ENCODE data around the gene EDN2.

EDN2 gene

DNA sequence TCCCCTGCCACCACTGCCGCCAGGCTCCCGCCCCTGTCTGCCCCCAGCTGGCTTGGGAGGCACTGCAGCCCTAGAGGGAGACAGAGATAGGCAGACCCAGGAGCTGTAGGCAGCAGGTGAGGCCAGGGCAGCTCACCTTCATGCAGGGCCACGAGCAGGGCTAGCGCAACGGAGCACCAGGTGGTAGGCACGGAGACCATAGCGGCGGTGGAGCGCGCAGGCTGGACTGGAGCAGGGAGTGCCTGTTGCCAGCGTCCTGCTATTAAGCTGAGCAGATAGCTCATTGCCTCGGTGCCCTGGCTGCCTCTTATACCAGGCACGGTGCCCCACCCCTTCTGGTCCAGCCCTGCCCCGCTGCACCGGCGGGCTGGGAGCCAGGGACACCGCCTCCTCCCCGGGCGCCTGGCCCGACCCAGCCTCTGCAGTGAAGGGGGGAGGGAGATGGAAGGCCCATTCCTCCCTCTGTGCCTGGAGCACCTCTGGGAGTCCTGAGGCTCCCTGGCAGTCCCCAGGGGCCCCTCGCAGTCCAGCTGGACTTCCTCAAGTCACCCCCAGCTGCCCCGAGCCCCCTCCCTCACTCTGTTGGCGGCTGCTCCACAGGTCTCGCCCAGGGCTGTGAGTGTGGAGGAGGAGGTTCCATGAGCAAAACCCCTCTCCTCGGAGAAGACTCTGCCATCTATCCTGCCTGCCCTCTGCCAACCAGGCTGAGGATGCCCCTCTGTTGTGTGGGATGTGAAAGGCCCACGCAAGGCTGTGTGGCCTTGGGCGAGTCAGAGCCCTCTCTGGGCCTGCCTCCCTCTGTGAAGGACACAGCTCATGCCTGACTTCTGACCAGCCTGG is at the start of gene EDN2:
Gene EDN2, minus strand, starts transcription at position 282 of the 840 bp plus-strand sequence. Its CDS starts 82 bp downstream, at position 200.
- DNase-seq (ENCODE audit: low read depth): no peak

DNA sequence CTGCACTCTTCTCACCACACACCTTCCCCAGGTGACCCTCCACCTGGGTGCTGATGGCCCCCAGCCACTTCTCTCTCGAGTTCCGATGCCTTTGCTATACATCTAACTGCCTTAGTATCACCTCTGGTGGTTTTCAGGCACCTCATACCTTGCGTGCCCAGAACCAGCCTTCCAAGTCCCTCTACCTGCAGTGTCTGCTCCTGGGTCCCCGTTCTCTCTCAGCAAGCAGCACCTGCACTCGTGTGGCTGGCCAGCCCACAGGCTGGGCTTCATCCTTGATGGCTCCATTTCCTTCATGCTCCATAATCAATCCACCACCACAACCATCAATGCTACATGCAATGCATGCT is 49.2 kb upstream of the EDN2 start:
- DNase-seq (ENCODE audit: low read depth): no peak

DNA sequence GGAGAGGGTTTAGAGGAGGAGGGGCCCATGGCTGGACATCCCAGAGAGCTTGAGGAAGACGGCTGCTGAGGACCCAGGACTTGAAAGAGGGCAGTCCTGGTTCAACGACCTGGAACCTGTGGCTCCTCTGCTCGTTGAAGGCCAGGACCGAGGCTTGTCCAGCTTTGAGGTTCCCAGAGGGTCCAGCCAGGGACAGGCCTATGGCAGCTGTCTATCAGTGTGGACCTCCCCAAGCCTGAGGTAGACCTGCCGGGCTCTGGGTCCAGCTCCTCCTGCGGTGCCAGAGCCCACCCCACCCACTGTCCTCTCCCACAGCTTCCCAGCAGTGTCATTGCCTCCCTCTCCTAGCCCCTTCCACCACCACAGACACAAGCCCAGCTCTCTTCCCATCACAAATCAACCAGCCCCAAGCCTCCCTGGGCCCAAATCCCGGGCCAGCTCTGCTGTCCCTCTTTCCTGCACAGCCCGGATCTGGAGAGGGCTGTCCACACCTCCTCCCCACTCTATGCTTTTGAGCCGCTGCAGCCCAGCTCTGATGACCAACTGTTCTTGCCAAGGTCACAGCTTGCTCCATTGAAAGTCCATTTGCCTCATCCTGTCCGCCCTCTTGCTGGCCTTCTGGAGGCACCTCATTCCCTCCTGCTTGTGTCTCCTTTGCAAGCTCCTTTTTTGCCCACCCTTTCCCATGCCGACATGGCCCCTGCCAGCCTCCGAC is 48.7 kb upstream of the EDN2 start:
- DNase-seq (ENCODE audit: low read depth): no peak

DNA sequence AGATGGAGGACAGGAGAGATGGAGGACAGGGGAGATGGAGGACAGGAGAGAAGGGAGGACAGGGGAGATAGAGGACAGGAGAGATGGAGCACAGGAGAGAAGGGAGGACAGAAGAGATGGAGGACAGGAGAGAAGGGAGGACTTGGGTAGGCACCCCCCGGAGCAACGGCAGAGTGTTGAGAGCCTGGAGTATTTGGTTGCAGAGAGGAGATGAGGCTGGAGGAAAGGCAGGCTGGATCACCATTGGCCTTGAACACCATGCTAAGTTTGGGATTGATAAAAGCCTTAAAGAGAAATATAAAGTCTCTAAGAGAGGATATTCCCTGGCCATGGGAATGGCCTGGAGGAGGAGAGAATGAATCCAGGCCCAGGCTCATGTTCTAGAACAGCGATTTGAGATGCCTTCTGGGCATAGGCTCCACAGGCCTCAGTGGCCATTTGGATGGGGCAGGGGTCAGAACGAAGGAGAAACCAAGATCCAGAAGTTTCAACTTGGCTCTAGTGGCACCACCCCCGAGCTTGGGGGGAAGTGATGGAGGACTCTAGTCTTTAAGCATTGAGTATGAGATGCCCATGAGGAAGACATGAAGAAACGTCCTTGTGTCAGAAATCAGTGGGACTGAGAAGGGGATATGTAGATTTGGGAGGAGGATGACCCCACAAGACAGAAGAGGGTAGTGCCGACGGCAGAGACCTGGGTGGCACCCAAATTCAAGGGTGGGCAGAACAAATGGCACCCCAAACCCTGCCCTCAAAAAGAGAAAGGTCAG is 47.9 kb upstream of the EDN2 start:
- DNase-seq (ENCODE audit: low read depth): no peak

DNA sequence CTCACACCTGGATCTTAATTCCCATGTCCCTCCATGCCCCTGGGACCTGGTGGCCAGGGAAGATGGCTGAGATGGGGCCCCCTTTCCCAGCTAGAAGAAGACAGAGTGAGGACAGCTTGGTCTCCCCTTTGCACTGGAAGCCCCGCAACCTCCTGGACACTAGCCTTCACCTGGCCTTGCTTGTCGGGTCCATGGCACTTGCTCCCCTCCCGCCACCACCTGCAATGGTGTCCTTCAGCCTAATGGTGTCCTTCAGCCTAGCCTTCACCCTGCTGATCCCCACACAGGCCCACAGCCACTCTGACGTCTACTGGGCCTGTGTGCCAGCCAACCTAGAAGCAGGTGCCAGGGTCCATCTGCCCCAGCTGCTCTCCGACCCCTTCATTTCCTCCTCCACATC is 45.9 kb upstream of the EDN2 start:
- no peak for DNase-seq (ENCODE audit: low read depth)

DNA sequence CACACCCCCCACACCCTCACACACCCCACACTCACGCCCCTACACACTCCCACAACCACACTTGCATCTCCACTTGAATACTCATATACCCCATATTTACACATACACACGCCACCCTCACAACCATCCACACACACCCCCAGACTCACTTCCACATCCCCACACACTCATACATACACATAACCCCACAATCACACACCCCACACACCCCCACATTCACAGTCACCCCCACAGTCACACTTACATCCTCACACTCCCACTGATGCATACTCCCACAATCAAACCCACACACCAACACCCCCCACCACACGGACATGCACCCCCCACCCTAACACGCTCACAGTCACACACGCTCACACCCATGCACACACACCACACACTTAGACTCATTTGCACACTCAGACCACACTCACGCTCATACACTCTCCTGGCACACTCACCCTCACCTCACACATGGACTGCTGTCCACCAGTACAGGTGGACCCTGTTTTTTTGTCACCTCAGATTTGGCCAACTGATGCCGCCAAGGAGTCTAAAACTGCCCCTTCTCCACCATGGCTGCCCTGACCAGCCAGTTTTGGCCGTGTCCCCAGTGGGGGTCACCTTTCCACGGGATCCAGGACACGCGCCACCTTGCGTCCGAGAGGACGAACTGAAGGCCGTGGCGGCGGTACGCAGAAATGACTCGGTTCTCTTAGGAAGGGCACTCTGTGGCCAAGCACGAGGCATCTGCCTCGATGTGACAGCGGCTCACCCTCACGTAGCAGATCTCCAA is 45.3 kb upstream of the EDN2 start:
- DNase-seq (ENCODE audit: low read depth): no peak

DNA sequence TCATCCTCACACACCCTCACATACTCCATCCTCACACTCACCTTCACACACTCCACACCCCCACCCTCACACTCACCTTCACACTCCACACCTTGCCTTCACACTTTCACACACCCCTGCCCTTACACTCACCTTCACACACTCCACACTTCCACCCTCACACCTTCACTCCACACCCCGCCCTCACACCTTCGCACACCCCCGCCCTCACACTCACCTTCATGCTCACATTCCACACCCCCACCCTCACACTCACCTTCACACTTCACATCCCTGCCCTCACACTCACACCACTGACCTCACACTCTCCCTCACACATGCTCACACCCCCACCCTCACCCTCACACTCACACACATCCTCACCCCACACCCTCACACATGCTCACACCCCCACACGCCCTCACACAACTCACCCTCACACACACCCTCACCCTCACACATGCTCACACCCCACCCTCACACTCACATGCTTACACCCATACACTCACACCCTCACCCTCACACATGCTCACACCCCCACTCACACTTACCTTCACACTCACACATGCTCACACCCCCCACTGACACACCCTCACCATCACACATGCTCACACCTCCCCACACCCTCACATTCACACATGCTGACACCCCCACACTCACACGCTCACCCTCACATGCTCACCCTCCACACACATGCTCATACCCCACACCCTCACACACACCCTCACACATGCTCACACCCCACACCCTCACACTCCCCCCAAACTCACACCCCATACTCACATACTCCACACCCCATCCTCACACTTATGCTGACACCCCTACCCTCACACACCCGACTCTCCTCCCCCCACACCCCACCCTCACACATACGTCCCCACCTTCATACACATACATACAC is 44.5 kb upstream of the EDN2 start:
- no peak for DNase-seq (ENCODE audit: low read depth)

DNA sequence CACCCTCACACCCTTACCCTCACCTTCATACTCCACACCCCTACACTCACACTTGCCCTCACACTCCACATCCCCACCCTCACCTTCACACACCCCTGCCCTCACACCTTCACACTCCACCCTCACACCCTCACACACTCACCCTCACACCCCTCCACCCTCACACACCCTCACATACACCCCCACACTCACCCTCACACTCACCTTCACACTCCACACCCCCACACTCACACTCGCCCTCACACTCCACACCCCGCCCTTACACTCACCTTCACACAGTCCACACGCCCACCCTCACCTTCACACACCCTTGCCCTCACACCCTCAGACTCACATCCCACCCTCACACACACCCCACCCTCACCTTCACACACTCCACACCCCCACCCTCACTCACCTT is 43.6 kb upstream of the EDN2 start:
- no peak for DNase-seq (ENCODE audit: low read depth)

DNA sequence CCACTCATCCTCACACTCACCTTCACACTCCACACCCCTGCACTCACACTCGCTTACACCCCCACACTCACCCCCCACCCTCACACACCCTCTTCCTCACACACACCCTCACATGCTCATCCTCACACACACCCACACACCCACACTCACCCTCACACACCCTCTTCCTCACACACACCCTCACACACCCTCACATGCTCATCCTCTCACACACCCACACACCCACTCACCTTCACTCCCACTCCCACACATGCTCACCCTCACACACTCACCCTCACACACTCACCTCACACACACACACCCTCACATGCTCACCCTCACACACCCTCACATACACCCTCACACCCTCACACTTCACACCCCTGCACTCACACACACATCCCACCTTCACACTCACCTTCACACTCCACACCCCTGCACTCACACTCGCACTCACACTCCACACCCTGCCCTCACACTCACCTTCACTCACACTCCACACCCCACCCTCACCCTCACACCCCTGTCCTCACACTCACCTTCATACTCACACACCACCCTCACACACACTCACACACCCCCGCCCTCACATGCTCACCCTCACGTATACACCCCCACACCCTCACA is 42.6 kb upstream of the EDN2 start:
- DNase-seq (ENCODE audit: low read depth): no peak

DNA sequence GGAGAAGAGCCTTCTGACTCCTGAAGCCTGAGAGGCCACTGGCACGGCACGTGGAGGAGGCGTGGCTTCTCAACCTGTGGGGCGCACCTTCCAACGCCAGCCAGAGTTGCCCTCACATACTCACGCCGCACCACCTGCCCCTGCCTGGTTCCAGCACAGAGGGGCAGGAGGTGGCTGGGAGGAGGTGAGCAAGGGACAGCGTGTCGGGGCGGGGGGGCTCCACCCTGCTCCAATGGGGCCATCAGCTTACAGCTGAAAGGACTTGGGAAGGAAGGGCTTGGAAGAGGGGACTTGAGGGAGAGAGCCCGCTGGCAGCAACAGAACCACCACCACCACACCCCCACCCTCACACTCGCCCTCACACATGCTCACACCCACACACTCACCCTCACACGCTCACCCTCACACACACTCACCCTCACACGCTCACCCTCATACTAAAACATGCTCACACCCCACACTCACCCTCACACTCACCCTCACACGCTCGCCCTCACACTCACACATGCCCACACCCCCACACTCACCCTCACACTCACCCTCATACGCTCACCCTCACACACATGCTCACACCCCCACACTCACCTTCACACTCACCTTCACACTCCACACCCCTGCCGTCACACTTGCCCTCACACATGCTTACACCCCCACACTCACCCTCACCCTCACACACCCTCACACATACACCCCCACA is 41.6 kb upstream of the EDN2 start:
- no peak for DNase-seq (ENCODE audit: low read depth)

DNA sequence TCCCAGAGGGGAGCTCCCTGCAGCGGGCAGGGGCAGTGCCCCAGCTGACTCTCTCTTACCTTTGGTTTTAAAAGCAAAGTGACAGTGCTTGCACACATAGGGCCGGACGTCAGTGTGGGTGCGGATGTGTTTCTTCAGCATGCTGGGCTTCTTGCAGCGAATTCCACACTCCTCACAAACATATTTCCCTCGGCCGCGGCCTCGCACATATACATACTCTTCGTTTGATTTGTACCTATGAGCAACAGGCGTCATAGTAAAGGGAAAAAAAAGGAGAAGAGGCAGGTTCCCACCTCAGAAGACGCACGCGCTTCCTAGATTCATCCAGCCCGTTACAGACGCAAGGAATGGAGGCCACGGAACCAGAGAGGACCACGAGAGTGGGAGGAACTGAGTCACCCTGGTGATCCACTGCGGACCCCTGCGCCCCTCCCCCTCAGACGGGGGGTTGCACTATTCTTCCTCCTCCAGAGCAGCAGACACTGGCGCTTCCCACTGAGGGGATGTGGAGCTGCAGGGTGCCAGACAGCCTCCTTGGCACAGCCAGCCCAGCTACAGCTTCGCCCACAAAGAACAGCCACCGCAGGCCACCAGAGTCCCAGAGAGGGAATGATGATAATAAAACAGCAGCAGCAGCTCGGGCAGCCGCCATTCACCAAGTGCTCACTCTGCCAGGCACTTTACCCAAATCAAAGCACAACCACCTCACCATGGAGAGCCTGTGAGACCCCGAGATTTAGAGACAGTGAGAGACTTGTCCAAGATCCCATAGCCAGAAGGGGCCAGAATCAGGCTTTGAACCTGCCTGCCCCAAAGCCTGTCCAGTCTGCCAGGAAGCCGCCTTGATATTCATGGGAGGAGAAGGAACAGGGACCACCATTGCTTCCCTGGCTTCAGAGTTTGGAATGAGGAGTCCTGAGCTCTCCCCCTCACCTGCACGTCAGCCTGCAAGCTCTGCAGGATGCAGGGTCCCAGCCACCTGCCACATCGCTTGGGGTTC is 40.5 kb upstream of the EDN2 start:
- no peak for DNase-seq (ENCODE audit: low read depth)

DNA sequence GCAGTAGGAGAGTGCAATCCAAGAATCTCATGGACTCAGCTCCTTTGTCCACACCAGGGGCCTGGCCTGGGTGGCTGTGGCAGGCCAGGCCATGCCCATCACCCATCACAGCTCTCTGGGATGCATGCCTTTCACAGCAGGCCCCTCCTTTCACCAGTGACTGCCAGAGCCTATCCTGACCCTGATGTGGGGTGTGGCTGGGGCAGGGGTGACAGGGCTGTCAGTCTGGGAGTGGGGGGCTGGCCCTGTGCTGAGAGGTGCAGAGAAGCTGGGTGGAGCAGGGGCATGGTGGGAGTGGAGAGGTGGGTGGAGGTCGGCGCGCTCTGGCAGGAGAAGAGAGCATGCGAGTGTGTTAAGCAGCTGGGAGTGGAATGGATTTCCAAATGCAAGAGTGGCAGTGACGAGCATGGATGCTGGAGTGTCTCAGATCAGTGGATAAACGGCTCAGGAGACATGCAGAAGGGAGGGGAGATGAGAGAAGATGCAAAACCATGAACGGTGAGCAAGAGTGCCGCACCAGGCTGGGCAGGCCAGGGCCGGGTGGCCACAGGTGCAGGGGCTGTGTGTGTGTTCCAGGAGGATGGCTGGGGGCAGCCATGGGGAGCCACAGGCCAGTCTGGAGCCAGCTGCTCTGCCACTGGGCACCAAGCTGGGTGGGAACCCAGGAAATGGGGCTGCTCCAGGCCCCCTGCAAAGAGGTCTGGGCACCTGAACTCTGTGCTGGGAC is 39.6 kb upstream of the EDN2 start:
- DNase-seq (ENCODE audit: low read depth): no peak

DNA sequence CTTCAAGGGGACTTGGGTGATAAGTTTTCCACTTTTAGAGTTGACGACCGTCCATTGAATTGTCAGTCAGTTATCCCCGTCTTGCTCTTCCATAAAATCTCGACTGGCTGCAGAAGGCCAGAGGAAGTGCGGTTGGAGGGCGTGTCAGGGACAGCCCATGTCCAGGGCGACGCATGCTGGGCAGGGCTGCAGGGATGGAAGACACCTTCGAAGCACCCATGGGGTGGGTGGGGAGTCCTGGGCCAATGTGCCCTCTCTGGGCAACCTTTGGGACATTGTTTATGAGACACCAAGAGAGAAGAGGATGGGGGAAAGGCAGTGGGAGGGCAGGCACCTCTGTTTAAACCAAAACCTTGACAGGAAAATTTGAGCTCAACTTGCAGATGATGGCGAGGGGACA is 38.6 kb upstream of the EDN2 start:
- no peak for DNase-seq (ENCODE audit: low read depth)

DNA sequence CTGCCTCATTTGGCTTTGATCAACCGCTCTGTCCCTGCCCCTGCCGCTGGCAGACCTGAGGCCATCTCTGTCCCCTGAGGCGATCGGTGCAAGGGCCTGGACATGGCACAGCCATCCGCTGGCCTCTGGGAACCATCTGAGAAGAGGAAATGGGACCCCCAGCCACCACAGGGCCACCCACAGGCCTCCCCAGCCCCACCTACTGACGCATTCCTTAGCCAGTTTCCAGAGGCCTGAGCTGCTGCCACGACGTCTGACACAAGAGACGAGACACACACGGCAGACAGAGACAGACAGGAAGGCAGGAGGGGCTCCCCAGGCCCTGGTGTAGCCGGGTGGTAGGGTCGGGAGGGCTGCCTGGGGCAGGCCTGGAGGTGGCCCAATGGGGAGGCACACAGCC is 37.3 kb upstream of the EDN2 start:
- DNase-seq (ENCODE audit: low read depth): no peak

DNA sequence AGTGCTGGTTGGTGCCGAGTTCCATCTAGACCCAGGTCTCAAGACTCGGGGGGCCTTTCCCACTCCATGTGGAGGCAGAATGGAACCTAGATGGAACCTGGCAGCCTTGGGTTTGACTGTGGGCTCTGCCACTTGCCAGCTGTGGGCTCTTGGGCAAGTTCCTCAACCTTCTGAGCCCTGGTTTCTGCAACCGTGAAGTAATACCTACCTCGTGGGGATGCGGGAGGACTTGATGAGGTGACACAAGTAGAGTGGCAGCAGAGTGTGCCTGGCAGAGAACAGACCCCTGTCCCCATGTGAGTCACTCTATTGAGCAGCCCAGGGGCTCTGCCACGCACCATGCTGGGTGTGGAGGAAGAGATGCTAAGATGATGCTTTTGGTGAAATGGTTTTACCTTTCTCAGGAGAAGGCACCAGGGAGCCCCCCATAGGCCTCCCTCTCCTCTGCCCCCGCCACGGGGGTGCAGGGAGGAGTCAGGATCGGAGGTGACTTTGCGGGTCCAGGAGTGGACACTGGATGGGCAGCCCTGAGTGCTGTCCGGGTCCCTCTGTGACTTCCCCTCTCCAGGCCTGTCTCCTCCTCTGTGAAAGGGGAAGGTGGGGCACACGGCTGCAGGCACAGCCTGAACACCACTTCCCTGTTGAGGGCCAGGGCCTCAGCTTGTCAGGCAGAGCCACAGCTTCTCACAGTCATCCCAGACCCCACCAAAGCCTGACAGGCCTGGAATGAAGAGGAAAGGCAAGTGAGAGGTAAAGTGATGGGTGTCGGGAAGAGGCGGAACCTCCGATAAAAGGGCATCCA is 36.7 kb upstream of the EDN2 start:
- DNase-seq (ENCODE audit: low read depth): no peak

DNA sequence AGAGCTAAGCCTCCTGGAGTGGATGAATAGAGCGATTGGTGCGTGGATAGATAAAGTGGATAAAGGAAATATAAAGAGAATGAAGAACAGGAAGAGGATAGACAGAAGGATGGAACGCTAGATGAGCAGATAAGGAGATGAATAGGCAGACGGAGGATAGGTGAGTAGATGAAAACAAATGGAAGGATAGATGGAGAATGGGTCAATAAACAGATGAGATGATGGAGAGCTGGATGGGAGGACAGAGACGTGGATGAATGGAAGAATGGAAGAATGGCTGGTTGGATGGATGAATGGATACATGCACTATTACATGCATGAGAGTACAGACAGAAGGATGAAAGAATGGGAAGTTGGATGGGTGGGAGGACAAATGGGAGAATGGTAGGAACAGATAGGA is 35.2 kb upstream of the EDN2 start:
- no peak for DNase-seq (ENCODE audit: low read depth)

DNA sequence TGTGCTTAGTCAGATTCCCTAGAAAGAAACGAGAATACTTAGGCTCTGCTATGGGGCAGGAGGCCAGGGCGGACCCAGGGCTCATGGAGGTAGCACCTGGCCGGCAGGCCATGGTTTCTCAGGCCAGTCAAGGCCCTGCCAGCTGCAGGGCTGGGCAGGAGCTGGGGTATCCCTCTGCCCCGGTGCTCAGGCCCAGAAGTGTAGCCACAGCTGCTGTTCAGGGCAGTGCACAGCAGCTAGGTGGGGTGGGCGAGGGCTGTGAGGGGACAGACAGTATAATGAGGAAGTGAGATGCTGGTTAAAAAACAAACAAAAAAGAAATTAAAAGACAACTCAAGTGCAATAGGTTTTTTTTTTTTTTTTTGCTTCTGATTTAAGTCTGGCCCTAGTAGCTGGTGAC is 34.0 kb upstream of the EDN2 start:
- DNase-seq (ENCODE audit: low read depth): no peak

Data from activated T-cell treated with anti-CD3 and anti-CD28 coated beads for 48 hours (primary cell).